Activated CD8-positive, alpha-beta memory T cell treated with anti-CD3 and anti-CD28 coated beads for 24 hours (primary cell): Measurements from ENCODE around the gene SLC35E3.

Experiments
- DNase-seq: peaks from one replicate; pipeline ENCODE4 v3.0.0-alpha.2; 2020

SLC35E3 gene

DNA sequence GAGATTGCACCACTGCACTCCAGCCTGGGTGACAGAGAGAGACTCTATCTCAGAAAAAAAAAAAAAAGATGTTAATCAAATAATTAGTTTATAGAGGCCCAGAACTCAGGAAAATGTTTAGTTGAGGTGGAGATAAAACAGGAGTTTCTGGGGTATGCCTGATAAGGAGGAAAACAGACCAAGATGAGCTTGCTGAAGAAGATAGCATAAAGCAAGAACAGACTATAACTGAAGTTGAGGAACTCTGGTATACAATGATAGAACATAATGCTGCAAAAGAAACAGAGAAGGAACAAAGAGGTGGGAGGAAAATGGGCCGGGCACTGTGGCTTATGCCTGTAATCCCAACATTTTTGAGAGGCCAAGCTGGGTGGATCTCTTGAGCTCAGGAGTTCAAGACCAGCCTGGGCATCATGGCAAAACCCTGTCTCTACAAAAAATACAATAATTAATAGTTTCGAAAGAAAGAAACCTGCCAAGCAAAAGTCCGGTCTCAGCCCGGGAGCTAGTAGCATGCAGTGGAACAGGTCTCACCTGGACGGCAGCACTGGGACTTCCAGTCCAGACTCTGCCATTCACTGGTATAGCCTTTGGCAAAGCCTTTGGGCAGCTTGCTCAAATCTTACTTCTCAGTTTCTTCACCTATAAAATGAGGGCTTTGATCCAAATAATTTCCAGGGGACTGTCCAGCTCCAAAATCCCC is 25.4 kb downstream of the SLC35E3 start:
- no peak for DNase-seq

- DNase-seq: no peak
Observed at GRCh38 chr12:68772714-68773113, 26.7 kb downstream of the SLC35E3 start.

- DNase-seq: no peak
Observed at GRCh38 chr12:68773582-68773981, 27.6 kb downstream of the SLC35E3 start.

DNA sequence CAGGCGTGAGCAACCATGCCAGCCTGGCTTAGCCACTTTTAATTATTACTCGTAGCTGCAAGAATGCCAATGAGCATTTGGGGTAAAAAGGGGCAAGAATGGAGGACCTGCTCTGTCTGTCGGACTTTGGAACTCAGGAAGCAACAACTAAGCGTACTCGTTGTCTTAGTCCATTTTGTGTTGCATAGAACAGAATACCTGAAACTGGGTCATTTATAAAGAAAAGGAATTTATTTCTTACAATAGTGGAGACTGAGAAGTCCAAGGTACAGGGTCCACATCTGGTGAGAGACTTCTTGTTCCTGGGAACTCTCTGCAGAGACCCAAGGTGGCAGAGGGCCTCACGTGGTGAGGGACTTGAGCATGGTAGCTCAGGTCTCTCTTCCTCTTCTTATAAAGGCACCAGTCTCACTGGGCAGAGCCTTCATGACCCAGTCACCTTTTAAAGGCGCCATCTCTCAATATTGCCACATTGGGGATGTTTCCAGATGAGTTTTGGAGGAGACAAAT is 29.2 kb downstream of the SLC35E3 start:
- no peak for DNase-seq

DNA sequence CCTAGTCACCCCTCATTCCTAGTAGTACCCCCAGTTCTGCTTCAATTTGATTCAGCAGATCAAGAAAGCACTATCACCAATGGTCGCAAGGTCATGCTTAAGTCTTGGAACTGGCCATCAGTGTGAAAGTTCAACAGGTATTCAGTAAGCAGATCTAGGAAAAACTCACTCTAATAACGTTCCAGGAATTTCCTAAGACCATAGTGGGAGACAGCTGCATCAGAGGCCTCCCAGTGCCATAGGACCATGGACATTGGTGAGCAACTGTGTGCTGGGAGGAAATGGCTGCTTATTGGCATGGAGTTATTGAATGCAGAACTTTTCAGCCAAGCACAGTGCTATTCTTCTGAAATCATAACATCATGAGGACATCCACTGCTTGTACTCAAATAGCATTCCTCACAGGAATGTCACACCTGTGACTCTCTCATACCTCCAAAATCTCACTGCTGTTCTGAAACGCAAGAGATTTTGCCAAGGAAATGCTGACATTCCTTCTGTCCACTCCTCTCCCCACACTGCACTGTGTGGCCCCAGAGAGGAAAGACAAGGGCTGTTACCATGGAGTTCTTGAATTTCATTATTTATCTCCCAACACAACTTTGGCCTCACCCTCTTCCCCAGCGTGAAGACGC is 31.1 kb downstream of the SLC35E3 start:
- DNase-seq: no peak

GRCh38 chr12:68779280-68779679 is 33.3 kb downstream of the SLC35E3 start:
- DNase-seq: no peak

- no peak for DNase-seq
Observed at GRCh38 chr12:68780731-68781130, 34.8 kb downstream of the SLC35E3 start.

DNA sequence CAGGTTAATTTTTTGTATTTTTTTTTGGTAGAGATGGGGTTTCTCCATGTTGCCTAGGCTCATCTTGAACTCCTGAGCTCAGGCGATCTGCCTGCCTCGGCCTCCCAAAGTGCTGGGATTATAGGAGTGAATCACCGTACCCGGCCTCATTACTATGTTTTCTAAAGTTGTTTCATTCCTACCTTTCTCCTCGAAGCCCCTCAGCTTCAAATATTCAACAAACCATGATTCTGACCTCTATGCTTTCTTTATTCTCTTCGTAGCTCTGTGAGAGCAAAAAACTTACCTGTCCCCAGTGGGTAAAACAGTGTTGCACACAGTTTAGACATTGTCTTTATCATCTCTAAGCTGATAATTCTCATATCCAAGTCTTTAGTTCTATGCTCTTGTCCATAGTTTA is 35.8 kb downstream of the SLC35E3 start:
- DNase-seq: no peak

DNA sequence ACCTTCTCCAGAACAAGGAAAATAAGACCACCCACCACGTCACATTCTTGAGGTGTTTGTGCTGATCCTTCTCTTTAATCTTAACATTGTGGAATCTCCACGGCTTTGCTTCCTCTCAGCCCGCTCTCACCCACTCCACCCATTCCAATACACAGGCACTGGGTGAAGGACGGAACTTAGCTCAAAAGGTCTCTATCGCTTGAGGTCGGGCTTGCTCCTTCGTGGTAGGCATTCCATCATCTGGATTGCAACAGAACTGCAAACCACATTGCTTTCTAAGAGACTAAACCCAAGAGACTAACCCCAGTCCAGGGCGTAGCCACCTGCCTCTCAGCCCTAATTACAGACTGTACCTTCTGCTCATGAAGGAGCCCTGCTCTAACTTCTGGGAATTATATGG is 38.0 kb downstream of the SLC35E3 start:
- no peak for DNase-seq

DNA sequence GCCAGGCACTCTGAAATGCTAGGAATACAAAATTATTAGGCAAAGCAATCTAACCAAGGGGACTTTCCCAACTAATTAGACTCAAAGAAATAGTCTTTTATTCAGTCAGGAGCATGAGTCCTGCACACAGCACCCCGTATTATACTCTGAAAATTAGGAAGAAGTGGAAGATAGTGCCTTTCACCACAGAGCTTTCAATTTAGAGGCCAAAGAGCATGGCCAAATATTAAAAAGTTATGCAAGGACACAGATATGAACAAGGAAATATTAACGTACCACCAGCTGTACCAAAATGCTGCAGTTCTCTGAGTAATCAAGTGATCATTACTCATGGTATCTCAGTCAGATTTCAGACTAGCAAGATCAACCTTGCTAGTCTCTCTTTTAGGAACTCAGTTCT is 39.4 kb downstream of the SLC35E3 start:
- DNase-seq: no peak

GRCh38 chr12:68785823-68786222 is 39.8 kb downstream of the SLC35E3 start:
- no peak for DNase-seq

DNA sequence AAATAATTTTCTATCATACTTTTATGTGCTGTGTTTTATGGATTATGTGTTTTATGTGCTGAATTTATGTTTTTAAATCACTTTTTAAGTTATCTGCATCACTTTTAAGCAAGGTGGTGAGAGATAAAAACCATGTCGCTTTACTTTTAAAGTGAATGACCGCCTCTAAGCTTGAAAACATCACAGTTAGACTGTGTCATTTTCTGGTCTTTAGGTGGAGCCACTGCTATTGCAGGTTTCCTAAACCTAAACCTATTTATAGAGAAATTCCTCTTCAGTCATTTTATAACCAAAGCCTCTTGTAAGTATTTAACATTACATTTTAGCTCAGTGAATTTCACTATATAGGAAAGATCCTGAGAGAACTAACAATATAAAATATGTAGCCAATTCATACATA is 41.0 kb downstream of the SLC35E3 start:
- DNase-seq: no peak

DNA sequence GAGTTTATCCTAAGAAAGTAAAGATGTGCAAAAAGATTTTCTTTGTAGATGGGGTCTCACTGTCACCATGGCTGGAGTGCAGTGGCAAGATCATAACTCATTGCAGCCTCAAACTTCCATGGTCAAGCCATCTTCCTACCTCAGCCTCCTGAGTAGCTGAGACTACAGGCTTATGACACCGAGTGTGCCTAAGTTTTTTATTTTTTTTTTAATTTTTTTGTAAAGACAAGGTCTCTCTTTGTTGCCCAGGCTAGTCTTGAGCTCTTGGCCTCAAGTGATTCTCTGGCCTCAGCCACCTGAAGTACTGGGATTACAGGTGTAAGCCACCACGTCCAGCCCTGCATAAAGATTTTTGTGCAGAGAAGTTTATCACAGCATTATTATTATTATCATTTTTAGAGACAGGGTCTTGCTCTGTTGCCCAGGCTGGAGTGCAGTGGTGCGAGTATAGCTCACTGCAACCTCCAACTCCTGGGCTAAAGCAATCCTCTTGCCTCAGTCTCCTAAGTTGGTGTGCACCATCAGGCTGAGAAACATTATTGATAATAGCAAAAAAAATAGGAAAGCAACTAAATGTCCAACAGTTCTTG is 42.7 kb downstream of the SLC35E3 start:
- no peak for DNase-seq

- no peak for DNase-seq
Observed at GRCh38 chr12:68789144-68789878, 43.3 kb downstream of the SLC35E3 start.

DNA sequence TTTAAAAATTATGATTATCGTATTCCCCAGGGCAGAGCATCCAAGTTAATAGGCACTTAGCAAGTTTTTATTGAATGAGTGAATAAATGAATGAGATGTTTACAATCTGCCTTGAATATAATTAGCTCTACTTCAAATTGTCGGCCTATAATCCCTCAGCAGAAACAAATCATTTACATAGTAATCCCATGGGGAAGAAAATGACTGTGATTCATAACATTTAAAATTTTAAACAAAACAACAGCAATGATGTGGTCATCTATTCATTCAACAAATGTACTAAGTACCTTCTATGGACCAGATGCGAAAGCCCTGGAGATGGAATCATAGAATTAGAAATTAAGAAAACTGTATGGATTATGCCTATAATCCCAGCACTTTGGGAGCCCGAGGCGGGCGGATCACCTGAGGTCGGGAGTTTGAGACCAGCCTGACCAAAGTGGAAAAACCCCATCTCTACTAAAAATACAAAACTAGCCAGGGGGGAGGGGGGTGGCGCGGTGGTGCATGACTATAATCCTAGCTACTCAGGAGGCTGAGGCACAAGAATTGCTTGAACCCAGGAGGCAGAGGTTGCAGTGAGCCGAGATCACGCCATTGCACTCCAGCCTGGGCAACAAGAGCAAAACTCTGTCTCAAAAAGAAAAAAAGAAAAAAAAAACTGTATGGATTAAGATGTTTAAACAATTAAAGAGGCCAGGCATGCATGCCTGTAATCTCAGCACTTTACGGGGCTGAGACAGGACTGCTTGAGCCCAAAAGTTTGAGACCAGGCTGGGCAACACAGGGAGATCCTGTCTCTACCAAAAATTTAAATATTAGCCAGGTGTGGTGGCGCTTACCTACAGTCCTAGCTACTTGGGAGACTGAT is 44.3 kb downstream of the SLC35E3 start:
- no peak for DNase-seq

DNA sequence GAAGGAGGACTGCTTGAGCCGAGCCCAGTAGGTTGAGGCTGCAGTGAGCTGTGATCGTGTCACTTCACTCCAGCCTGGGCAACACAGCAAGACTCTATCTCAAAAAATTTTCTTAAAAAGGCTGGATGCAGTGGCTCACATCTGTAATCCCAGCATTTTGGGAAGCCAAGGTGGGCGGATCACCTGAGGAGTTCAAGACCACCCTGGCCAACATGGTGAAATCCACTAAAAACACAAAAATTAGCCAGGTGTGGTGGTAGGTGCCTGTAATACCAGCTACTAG is 44.9 kb downstream of the SLC35E3 start:
- DNase-seq: peak; percentile 13

GRCh38 chr12:68791897-68792481 is 46.0 kb downstream of the SLC35E3 start:
- DNase-seq: peak; percentile 40

DNA sequence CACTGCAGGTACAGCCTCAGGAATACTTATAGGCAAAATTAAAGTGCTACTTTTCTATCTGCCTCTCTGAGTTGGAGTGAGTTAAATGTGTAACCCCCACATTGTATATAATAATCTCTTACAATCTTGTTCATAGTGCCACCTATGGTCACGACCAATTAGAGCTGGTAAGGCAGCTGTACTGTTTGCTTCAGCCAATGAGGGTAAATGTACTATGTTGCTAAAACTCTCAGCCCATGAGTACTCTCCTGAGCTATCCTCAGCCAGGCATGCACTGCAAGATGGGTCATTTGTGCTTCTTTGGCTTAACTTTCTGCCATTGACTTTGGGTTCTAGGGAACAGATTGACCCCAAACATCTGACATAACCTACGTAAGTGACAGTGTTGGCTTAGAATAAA is 47.0 kb downstream of the SLC35E3 start:
- peak; percentile 45 for DNase-seq

DNA sequence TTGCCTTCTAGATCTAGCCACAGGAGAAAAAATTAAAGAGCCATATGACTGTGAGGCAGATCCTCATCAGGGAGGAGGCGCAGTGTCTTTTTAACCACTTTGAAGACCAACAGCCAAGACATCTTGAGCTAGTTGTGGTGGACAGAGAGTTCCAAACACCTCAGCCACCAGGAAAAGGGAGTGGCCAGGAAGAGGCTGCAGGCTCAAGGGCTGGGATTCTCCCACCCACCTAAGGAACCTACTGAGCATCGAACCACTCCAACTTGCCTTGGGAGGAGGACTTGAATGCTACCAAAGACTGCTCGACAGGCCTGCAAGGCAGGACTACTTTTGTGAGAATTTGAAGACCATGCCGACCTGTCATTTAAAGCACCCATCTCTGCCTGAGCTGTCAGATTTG is 47.5 kb downstream of the SLC35E3 start:
- DNase-seq: peak; percentile 30

DNA sequence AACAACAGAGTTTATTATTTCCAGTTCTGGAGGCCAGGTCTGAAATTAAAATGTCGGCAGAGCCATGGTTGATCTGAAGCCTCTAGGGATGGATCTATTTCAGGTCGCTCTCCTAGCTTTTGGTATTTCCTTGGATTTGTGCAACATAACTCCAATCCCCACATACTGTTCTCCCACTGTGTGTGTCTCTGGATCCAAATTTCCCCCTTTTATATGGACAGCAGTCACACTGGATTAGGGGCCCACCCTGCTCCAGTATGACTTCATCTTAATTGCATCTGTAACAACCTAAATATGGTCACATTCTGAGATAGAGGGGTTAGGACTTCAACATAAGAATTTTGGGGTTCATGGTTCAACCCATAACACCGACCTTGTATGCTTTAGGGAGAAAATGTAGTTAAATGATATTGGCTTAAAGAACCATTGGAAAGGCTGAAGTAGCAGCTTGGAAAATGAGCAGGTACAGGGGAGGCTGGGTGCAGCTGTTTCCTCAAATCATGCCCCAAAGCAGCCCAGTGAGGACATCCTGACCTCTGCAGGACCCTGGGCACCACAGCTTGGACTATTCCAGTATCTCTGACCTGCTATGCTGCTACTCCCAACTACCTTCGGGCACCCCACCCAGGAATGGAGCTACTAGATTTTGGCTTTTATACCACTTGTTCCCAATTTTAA is 48.1 kb downstream of the SLC35E3 start:
- DNase-seq: peak; percentile 9

- DNase-seq: no peak
Observed at GRCh38 chr12:68794653-68795251, 48.8 kb downstream of the SLC35E3 start.
